ENCODE results near the gene CLEC2B. TPM values are rescaled to one million over a fixed set of nuclear protein-coding genes. Genes with fewer than 3 reads are reported as not detected.
A peak's percentile ranks its signal among the peaks of the same experiment; 100 is the strongest.

Gene CLEC2B
- total RNA-seq, 1 experiment from 2014 or later = 14.3 TPM

GRCh38 chr12:9831720-9832119 is 37.4 kb downstream of the CLEC2B start:
- no peak for DNase-seq
- H3K36me3 ChIP-seq = no peaks in the 10 kb centered on the region
- no peaks in the 10 kb centered on the region for H3K9me3 ChIP-seq
- H3K4me3 ChIP-seq = no peak overlapping the region
- H3K27me3 ChIP-seq = no peaks in the 10 kb centered on the region

- Histone ChIP-seq H3K9me3 (no peaks in the 10 kb centered on the region), H3K27me3 (no peaks in the 10 kb centered on the region), H3K36me3 (no peaks in the 10 kb centered on the region)
Observed at GRCh38 chr12:9829982-9830381, 39.2 kb downstream of the CLEC2B start.

GRCh38 chr12:9829483-9829882 is 39.7 kb downstream of the CLEC2B start:
- no peaks in the 10 kb centered on the region for H3K9me3 ChIP-seq
- no peak overlapping the region for H3K4me3 ChIP-seq
- no peaks in the 10 kb centered on the region for H3K36me3 ChIP-seq
- no peak for DNase-seq
- no peaks in the 10 kb centered on the region for H3K27me3 ChIP-seq

More at GRCh38 chr12:9829982-9830381, 39.2 kb downstream of the CLEC2B start:
- peak overlapping the region; percentile 24 for H3K4me3 ChIP-seq
- no peak for DNase-seq

GRCh38 chr12:9827209-9827888 is 41.8 kb downstream of the CLEC2B start, which contains the start of gene KLRF1:
Gene KLRF1, plus strand, starts transcription at chr12:9827481. Its CDS starts 64 bp downstream, at chr12:9827545.
- H3K36me3 ChIP-seq = no peaks in the 10 kb centered on the region
- no peak within 1 kb of the TSS for H3K4me3 ChIP-seq
- no peak for DNase-seq
- H3K9me3 ChIP-seq = 0 out of 2 replicates have a peak, but pooled peaks cover under 1% of the 10 kb centered on the region
- no peaks in the 10 kb centered on the region for H3K27me3 ChIP-seq

GRCh38 chr12:9820281-9820930 is 48.7 kb downstream of the CLEC2B start:
- no peak overlapping the region for H3K4me3 ChIP-seq
- H3K36me3 ChIP-seq = no peaks in the 10 kb centered on the region
- 0 out of 2 replicates have a peak, but pooled peaks cover 2% of the 10 kb centered on the region for H3K9me3 ChIP-seq
- H3K27me3 ChIP-seq = no peaks in the 10 kb centered on the region; the same call in 1 of the 2 replicates
- DNase-seq = no peak

- Histone ChIP-seq H3K36me3 (no peaks in the 10 kb centered on the region), H3K27me3 (no peaks in the 10 kb centered on the region), H3K4me3 (no peak overlapping the region), H3K9me3 (no peaks in the 10 kb centered on the region)
- peak; percentile 44 for DNase-seq
Observed at GRCh38 chr12:9813821-9814798, 55.0 kb downstream of the CLEC2B start.

- DNase-seq = no peak
- Histone ChIP-seq H3K27me3 (no peaks in the 10 kb centered on the region), H3K9me3 (no peaks in the 10 kb centered on the region), H3K36me3 (no peaks in the 10 kb centered on the region), H3K4me3 (no peak overlapping the region)
Observed at GRCh38 chr12:9811621-9812020, 57.5 kb downstream of the CLEC2B start.

GRCh38 chr12:9810671-9811070 is 58.5 kb downstream of the CLEC2B start:
- DNase-seq = no peak
- Histone ChIP-seq H3K27me3 (no peaks in the 10 kb centered on the region), H3K4me3 (no peak overlapping the region), H3K36me3 (no peaks in the 10 kb centered on the region), H3K9me3 (no peaks in the 10 kb centered on the region)

- Histone ChIP-seq H3K36me3 (no peaks in the 10 kb centered on the region), H3K4me3 (no peak overlapping the region), H3K27me3 (no peaks in the 10 kb centered on the region), H3K9me3 (no peaks in the 10 kb centered on the region)
- no peak for DNase-seq
Observed at GRCh38 chr12:9809866-9810265, 59.3 kb downstream of the CLEC2B start.

- no peaks in the 10 kb centered on the region for H3K36me3 ChIP-seq
- no peak overlapping the region for H3K4me3 ChIP-seq
- no peaks in the 10 kb centered on the region for H3K9me3 ChIP-seq
- DNase-seq = no peak
- no peaks in the 10 kb centered on the region for H3K27me3 ChIP-seq
Observed at GRCh38 chr12:9809338-9809737, 59.8 kb downstream of the CLEC2B start.

- Histone ChIP-seq H3K36me3 (no peaks in the 10 kb centered on the region), H3K27me3 (no peaks in the 10 kb centered on the region), H3K9me3 (no peaks in the 10 kb centered on the region), H3K4me3 (no peak overlapping the region)
- DNase-seq = no peak
Observed at GRCh38 chr12:9808504-9808903, 60.6 kb downstream of the CLEC2B start.

- H3K4me3 ChIP-seq = no peak overlapping the region
- H3K9me3 ChIP-seq = no peaks in the 10 kb centered on the region
- DNase-seq = no peak
- H3K36me3 ChIP-seq = no peaks in the 10 kb centered on the region
- no peaks in the 10 kb centered on the region for H3K27me3 ChIP-seq
Observed at GRCh38 chr12:9806714-9807113, 62.4 kb downstream of the CLEC2B start.

- Histone ChIP-seq H3K36me3 (no peaks in the 10 kb centered on the region), H3K27me3 (no peaks in the 10 kb centered on the region), H3K4me3 (no peak overlapping the region), H3K9me3 (no peaks in the 10 kb centered on the region)
- no peak for DNase-seq
Observed at GRCh38 chr12:9805883-9806282, 63.3 kb downstream of the CLEC2B start.

Other genes with a start within 250 kb of the CLEC2B start
- gene CLEC2D, start 199.6 kb downstream of the CLEC2B start, total RNA-seq (2014; rRNA removed; shearing (Covaris generic); ENCODE audit: low replicate concordance) = 0.23 and 3.5 TPM in 2 replicates
- gene CLECL1, start 136.3 kb downstream of the CLEC2B start, total RNA-seq (2014; rRNA removed; shearing (Covaris generic); ENCODE audit: low replicate concordance) = not detected in 2 replicates
- not detected in 2 replicates for gene CD69, start 108.5 kb downstream of the CLEC2B start, total RNA-seq (2014; rRNA removed; shearing (Covaris generic); ENCODE audit: low replicate concordance)
- 1.8 TPM in 1 of 2 replicates, not detected in the other for gene KLRF1, start 41.9 kb downstream of the CLEC2B start, total RNA-seq (2014; rRNA removed; shearing (Covaris generic); ENCODE audit: low replicate concordance)
- gene KLRF2, start 12.1 kb upstream of the CLEC2B start, total RNA-seq (2014; rRNA removed; shearing (Covaris generic); ENCODE audit: low replicate concordance) = not detected in 2 replicates
- not detected in 2 replicates for gene CLEC2A, start 63.0 kb upstream of the CLEC2B start, total RNA-seq (2014; rRNA removed; shearing (Covaris generic); ENCODE audit: low replicate concordance)
- gene CLEC12A, start 102.1 kb upstream of the CLEC2B start, total RNA-seq (2014; rRNA removed; shearing (Covaris generic); ENCODE audit: low replicate concordance) = not detected in 2 replicates
- not detected in 2 replicates for gene CLEC1B, start 129.8 kb upstream of the CLEC2B start, total RNA-seq (2014; rRNA removed; shearing (Covaris generic); ENCODE audit: low replicate concordance)
- gene CLEC12B, start 141.3 kb upstream of the CLEC2B start, total RNA-seq (2014; rRNA removed; shearing (Covaris generic); ENCODE audit: low replicate concordance) = not detected in 2 replicates
- not detected in 2 replicates for gene CLEC9A, start 161.3 kb upstream of the CLEC2B start, total RNA-seq (2014; rRNA removed; shearing (Covaris generic); ENCODE audit: low replicate concordance)
- gene CLEC1A, start 229.6 kb upstream of the CLEC2B start, total RNA-seq (2014; rRNA removed; shearing (Covaris generic); ENCODE audit: low replicate concordance) = 0.30 TPM in 1 of 2 replicates, not detected in the other